HEK293 (cell line): Measurements from ENCODE around the gene B4GALT6.

Source experiments
- CTCF ChIA-PET: fragments of 350-600 bp; formaldehyde crosslinking; extraction: SDS; loops from one replicate; lab custom pipeline; 2021; ENCODE audit warnings: antibody characterized with exemption; lab: Yijun Ruan, JAX
- POLR2A ChIA-PET: fragments of 300-600 bp; formaldehyde crosslinking; extraction: SDS; loops from one replicate; lab custom pipeline; 2020; ENCODE audit warnings: antibody characterized with exemption, inconsistent platforms; lab: Yijun Ruan, JAX
- H3K27ac ChIP-seq: fragments of 200-500 bp; sonication (Bioruptor generic); 2 replicates; pipeline ENCODE4 v1.5.1; 2014; ENCODE audit warnings: low read depth, low read length, control low read depth, inconsistent platforms; ENCODE audit errors: extremely low read depth
- H3K36me3 ChIP-seq, 2 experiments: fragments of 200-500 bp in 1 of 2; sonication (Bioruptor generic) in 1 of 2; 1 replicate in 1 of 2; 2 replicates in 1 of 2; pipeline ENCODE4 v1.5.1; 2014 to 2017; ENCODE audit warnings: inconsistent platforms in 2 of 2, low read length in 2 of 2; ENCODE audit not compliant: control insufficient read depth in 2 of 2, insufficient read depth in 1 of 2
- H3K4me1 ChIP-seq: fragments of 200-500 bp; sonication (Bioruptor generic); 2 replicates; pipeline ENCODE4 v1.5.1; 2014; ENCODE audit warnings: mild to moderate bottlenecking, low read length, inconsistent platforms; ENCODE audit not compliant: control insufficient read depth, insufficient read depth
- H3K4me3 ChIP-seq: 2 replicates; pipeline ENCODE4 v1.5.1; 2011; ENCODE audit warnings: low read depth, mild to moderate bottlenecking, control low read depth, low read length, moderate library complexity
- H3K9me3 ChIP-seq: fragments of 200-500 bp; sonication (Bioruptor generic); 2 replicates; pipeline ENCODE4 v1.5.1; 2014; ENCODE audit warnings: low read depth, low read length, inconsistent platforms; ENCODE audit not compliant: control insufficient read depth, insufficient read depth
- GFI1B ChIP-seq: fragments of 450-650 bp; formaldehyde crosslinking; IDR thresholded peaks from 2 replicates; pipeline ENCODE4 v1.5.1; 2016; ENCODE audit warnings: missing biosample characterization, missing genetic modification characterization
- GLIS1 ChIP-seq: fragments of 450-650 bp; formaldehyde crosslinking; IDR thresholded peaks from 2 replicates; pipeline ENCODE4 v1.5.1; 2016; ENCODE audit warnings: missing biosample characterization, missing genetic modification characterization
- HOXD13 ChIP-seq: sonication (generic); formaldehyde crosslinking; IDR thresholded peaks from 2 replicates; pipeline ENCODE4 v1.8.0; 2022; ENCODE audit warnings: missing genetic modification reagents, borderline replicate concordance
- MEIS1 ChIP-seq: sonication (generic); formaldehyde crosslinking; IDR thresholded peaks from 2 replicates; pipeline ENCODE4 v1.8.1; 2022; ENCODE audit warnings: missing genetic modification reagents, mild to moderate bottlenecking, borderline replicate concordance
- SETDB1 ChIP-seq: IDR thresholded peaks from one replicate; pipeline ENCODE4 v1.6.1; 2017; ENCODE audit warnings: mild to moderate bottlenecking, low read length, moderate library complexity, mixed read lengths; ENCODE audit not compliant: insufficient read length
- ZBTB1 ChIP-seq: fragments of 450-650 bp; formaldehyde crosslinking; IDR thresholded peaks from 2 replicates; pipeline ENCODE4 v1.5.1; 2016; ENCODE audit warnings: missing biosample characterization, missing genetic modification characterization
- ZBTB17 ChIP-seq: fragments of 450-650 bp; formaldehyde crosslinking; IDR thresholded peaks from 2 replicates; pipeline ENCODE4 v1.5.1; 2016; ENCODE audit warnings: missing biosample characterization, missing genetic modification characterization
- ZFP37 ChIP-seq: fragments of 450-650 bp; formaldehyde crosslinking; IDR thresholded peaks from 2 replicates; pipeline ENCODE4 v1.5.1; 2016; ENCODE audit warnings: missing biosample characterization, missing genetic modification characterization
- ZFP69B ChIP-seq: fragments of 450-650 bp; formaldehyde crosslinking; IDR thresholded peaks from 2 replicates; pipeline ENCODE4 v1.5.1; 2016; ENCODE audit warnings: missing biosample characterization, missing genetic modification characterization
- ZNF114 ChIP-seq: fragments of 450-650 bp; formaldehyde crosslinking; IDR thresholded peaks from 2 replicates; pipeline ENCODE4 v1.5.0; 2017; ENCODE audit warnings: missing biosample characterization, missing genetic modification characterization
- ZNF157 ChIP-seq: fragments of 450-650 bp; formaldehyde crosslinking; IDR thresholded peaks from 2 replicates; pipeline ENCODE4 v1.5.1; 2016; ENCODE audit warnings: missing biosample characterization, missing genetic modification characterization
- ZNF223 ChIP-seq: fragments of 450-650 bp; formaldehyde crosslinking; IDR thresholded peaks from 2 replicates; pipeline ENCODE4 v1.5.1; 2016; ENCODE audit warnings: missing biosample characterization, missing genetic modification characterization
- ZNF239 ChIP-seq: fragments of 450-650 bp; formaldehyde crosslinking; IDR thresholded peaks from 2 replicates; pipeline ENCODE4 v1.5.1; 2016; ENCODE audit warnings: missing biosample characterization, missing genetic modification characterization
- ZNF350 ChIP-seq: fragments of 450-650 bp; formaldehyde crosslinking; IDR thresholded peaks from 2 replicates; pipeline ENCODE4 v1.5.0; 2017; ENCODE audit warnings: missing biosample characterization, mild to moderate bottlenecking, missing genetic modification characterization
- ZNF391 ChIP-seq: fragments of 450-650 bp; formaldehyde crosslinking; IDR thresholded peaks from 2 replicates; pipeline ENCODE4 v1.5.1; 2016; ENCODE audit warnings: low read depth, missing biosample characterization, missing genetic modification characterization, borderline replicate concordance
- ZNF394 ChIP-seq: fragments of 450-650 bp; formaldehyde crosslinking; IDR thresholded peaks from 2 replicates; pipeline ENCODE4 v1.5.1; 2016; ENCODE audit warnings: missing biosample characterization, missing genetic modification characterization, mild to moderate bottlenecking, moderate library complexity, borderline replicate concordance
- ZNF501 ChIP-seq: fragments of 450-650 bp; formaldehyde crosslinking; IDR thresholded peaks from 2 replicates; pipeline ENCODE4 v1.5.1; 2016; ENCODE audit warnings: missing biosample characterization, missing genetic modification characterization
- TF ChIP-seq, protein P1 (sequence below): fragments of 450-650 bp; formaldehyde crosslinking; IDR thresholded peaks from 2 replicates; pipeline ENCODE4 v1.5.1; 2016; ENCODE audit warnings: missing biosample characterization, missing genetic modification characterization
- TF ChIP-seq, protein P2 (sequence below): fragments of 450-650 bp; formaldehyde crosslinking; IDR thresholded peaks from 2 replicates; pipeline ENCODE4 v1.5.1; 2017; ENCODE audit warnings: missing biosample characterization, missing genetic modification characterization
- TF ChIP-seq, protein P3 (sequence below): fragments of 450-650 bp; formaldehyde crosslinking; IDR thresholded peaks from 2 replicates; pipeline ENCODE4 v1.5.1; 2016; ENCODE audit warnings: missing biosample characterization, missing genetic modification characterization

B4GALT6 gene

GRCh38 chr18:31609886-31610285, 74.5 kb downstream of the B4GALT6 start:
- Histone ChIP-seq H3K27ac (no peak overlapping the region), H3K36me3 (no peaks in the 10 kb centered on the region)
- CTCF ChIA-PET: interaction anchor here (1.2 to 2.6 kb wide), 3 partner anchors 12 to 113 kb away, joined by 4 to 13 read pairs (median 9); no protein-coding TSS in a partner anchor
- TF ChIP-seq ZNF501 (no peak), ZNF223 (tag by site-specific recombination) (no peak), ZNF350 (tag by site-specific recombination) (no peak), SETDB1 (no peak), ZNF114 (tag by site-specific recombination) (no peak), ZFP69B (tag by site-specific recombination) (no peak), ZNF239 (tag by site-specific recombination) (no peak), GLIS1 (no peak), ZBTB17 (tag by site-specific recombination) (no peak), HOXD13 (CRISPR knock-in tag) (no peak)
- TF ChIP-seq, protein P1, sequence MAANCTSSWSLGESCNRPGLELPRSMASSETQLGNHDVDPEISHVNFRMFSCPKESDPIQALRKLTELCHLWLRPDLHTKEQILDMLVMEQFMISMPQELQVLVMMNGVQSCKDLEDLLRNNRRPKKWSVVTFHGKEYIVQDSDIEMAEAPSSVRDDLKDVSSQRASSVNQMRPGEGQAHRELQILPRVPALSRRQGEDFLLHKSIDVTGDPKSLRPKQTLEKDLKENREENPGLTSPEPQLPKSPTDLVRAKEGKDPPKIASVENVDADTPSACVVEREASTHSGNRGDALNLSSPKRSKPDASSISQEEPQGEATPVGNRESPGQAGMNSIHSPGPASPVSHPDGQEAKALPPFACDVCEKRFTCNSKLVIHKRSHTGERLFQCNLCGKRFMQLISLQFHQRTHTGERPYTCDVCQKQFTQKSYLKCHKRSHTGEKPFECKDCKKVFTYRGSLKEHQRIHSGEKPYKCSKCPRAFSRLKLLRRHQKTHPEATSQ (tag by site-specific recombination): no peak
- TF ChIP-seq, protein P2, sequence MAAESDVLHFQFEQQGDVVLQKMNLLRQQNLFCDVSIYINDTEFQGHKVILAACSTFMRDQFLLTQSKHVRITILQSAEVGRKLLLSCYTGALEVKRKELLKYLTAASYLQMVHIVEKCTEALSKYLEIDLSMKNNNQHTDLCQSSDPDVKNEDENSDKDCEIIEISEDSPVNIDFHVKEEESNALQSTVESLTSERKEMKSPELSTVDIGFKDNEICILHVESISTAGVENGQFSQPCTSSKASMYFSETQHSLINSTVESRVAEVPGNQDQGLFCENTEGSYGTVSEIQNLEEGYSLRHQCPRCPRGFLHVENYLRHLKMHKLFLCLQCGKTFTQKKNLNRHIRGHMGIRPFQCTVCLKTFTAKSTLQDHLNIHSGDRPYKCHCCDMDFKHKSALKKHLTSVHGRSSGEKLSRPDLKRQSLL: no peak
- TF ChIP-seq, all 188 proteins: peak for 0
- POLR2A ChIA-PET: interaction anchor here (1.1 kb wide), 1 partner anchor 33 kb away, joined by 3 read pairs; no protein-coding TSS in a partner anchor
- H3K9me3 ChIP-seq: no peaks in the 10 kb centered on the region
- no peaks in the 10 kb centered on the region for H3K4me1 ChIP-seq
- no peak overlapping the region for H3K4me3 ChIP-seq

GRCh38 chr18:31607384-31607783, 77.0 kb downstream of the B4GALT6 start:
- Histone ChIP-seq H3K9me3 (no peaks in the 10 kb centered on the region), H3K4me3 (no peak overlapping the region), H3K4me1 (no peaks in the 10 kb centered on the region), H3K36me3 (no peaks in the 10 kb centered on the region), H3K27ac (no peak overlapping the region)
- no peak for TF ChIP-seq ZFP37
- ChIA-PET CTCF (interaction anchor here (0.7 kb wide), 1 partner anchor 74 kb away, joined by 3 read pairs; no protein-coding TSS in a partner anchor), POLR2A (no interaction called here)

GRCh38 chr18:31606265-31606664, 78.1 kb downstream of the B4GALT6 start:
- Histone ChIP-seq H3K36me3 (no peaks in the 10 kb centered on the region), H3K9me3 (no peaks in the 10 kb centered on the region), H3K4me1 (no peaks in the 10 kb centered on the region), H3K27ac (no peak overlapping the region), H3K4me3 (no peak overlapping the region)
- ChIA-PET POLR2A (no interaction called here), CTCF (no interaction called here)
- TF ChIP-seq MEIS1 (no peak), ZNF391 (tag by site-specific recombination) (no peak), ZNF394 (tag by site-specific recombination) (no peak), ZNF157 (tag by site-specific recombination) (no peak), ZBTB1 (tag by site-specific recombination) (no peak), GFI1B (tag by site-specific recombination) (no peak)
- TF ChIP-seq, protein P3, sequence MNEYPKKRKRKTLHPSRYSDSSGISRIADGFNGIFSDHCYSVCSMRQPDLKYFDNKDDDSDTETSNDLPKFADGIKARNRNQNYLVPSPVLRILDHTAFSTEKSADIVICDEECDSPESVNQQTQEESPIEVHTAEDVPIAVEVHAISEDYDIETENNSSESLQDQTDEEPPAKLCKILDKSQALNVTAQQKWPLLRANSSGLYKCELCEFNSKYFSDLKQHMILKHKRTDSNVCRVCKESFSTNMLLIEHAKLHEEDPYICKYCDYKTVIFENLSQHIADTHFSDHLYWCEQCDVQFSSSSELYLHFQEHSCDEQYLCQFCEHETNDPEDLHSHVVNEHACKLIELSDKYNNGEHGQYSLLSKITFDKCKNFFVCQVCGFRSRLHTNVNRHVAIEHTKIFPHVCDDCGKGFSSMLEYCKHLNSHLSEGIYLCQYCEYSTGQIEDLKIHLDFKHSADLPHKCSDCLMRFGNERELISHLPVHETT (tag by site-specific recombination): no peak
